Right cardiac atrium (tissue), 5 donors: Measurements from ENCODE around the gene NEU2. TPM values are rescaled to one million over a fixed set of nuclear protein-coding genes. Genes with fewer than 3 reads are reported as not detected.
A peak's percentile ranks its signal among the peaks of the same experiment; 100 is the strongest.

Source experiments
- ATAC-seq, 2 donors: fragments of 200-7000 bp; cut with Tn5 transposase; one replicate each; pipeline versions ENCODE4 v1.8.0 to v1.9.1; 2020; ENCODE audit warnings: moderate library complexity in 2 of 2, mild to moderate bottlenecking in 1 of 2
- DNase-seq, 3 donors: peaks; one replicate each; pipeline ENCODE4 v3.0.0-alpha.2; 2020
- H3K27ac ChIP-seq: one replicate; pipeline ENCODE4 v1.5.1; 2013; ENCODE audit warnings: mild to moderate bottlenecking, low read length, control low read depth, moderate library complexity
- H3K27me3 ChIP-seq: one replicate; pipeline ENCODE4 v1.6.1; 2013; ENCODE audit not compliant: control insufficient read depth, insufficient read depth
- H3K4me1 ChIP-seq: one replicate; pipeline ENCODE4 v1.6.1; 2013; ENCODE audit warnings: low read length; ENCODE audit not compliant: control insufficient read depth, insufficient read depth
- H3K4me3 ChIP-seq: one replicate; pipeline ENCODE4 v1.5.1; 2013; ENCODE audit warnings: low read length, control low read depth
- H3K9me3 ChIP-seq: one replicate; pipeline ENCODE4 v1.6.1; 2013; ENCODE audit warnings: low read length; ENCODE audit not compliant: control insufficient read depth
- WGBS: extraction: QIAGEN DNeasy Blood & Tissue Kit; methylation state at CpG from one replicate; pipeline ENCODE4 v1.1.7; 2013; 5-methylcytosine and 5-hydroxymethylcytosine counted together
- intact Hi-C, 4 donors: fragments of 100-400 bp; cut with DNase I; formaldehyde crosslinking; loops; one replicate each; pipeline versions ENCODE4 v1.11.0 to v1.14.0; 2022 to 2023
- polyA plus RNA-seq: library from polyadenylated mRNA; stranded (reverse); fragments of 200-250 nt; gene quantifications from one replicate; pipeline ENCODE4 v1.2.3, GENCODE V29; 2013
- total RNA-seq, 4 donors: library from RNA; stranded (reverse); fragmentation: NEBNext Ultra II Directional; extraction: Animal tissue kit (Norgen Biotek cat#: 25700); gene quantifications; one replicate each; pipeline ENCODE4 v1.2.1, GENCODE V29; 2021
- donor health status: healthy with polysubstance abuse.
- donor health status: DM: no; HTN: yes; CAD: no.
- donor health status: DM: no; HTN: no; CAD: no.
- donor health status: DM: no; HTN: yes; CAD: no; lungs with severe emphysema.
- donor health status: DM: yes; HTN: yes; CAD: no.

The NEU2 gene
- total and polyA plus RNA-seq, 5 donors = not detected

- DNase-seq = no peak
- no peak overlapping the region for H3K27ac ChIP-seq
- ATAC-seq = no peak
- no peak overlapping the region for H3K4me3 ChIP-seq
- no peaks in the 10 kb centered on the region for H3K4me1 ChIP-seq
- H3K27me3 ChIP-seq = no peaks in the 10 kb centered on the region
- 91% methylated on average over 20 of the region's 20 CpGs for WGBS
- intact Hi-C loops = no loop called here
- H3K9me3 ChIP-seq = no peaks in the 10 kb centered on the region
Observed at GRCh38 chr2:233000886-233001750, 31.4 kb upstream of the NEU2 start.

GRCh38 chr2:233002829-233003657 lies 29.4 kb upstream of the NEU2 start:
- ATAC-seq (no peak), DNase-seq (no peak)
- H3K27me3 ChIP-seq = no peaks in the 10 kb centered on the region
- no peak overlapping the region for H3K4me3 ChIP-seq
- H3K27ac ChIP-seq = no peak overlapping the region
- H3K4me1 ChIP-seq = no peaks in the 10 kb centered on the region
- WGBS = 83% methylated on average over 19 of the region's 19 CpGs
- H3K9me3 ChIP-seq = no peaks in the 10 kb centered on the region
- intact Hi-C loops = no loop called here

- Histone ChIP-seq H3K4me1 (no peaks in the 10 kb centered on the region), H3K9me3 (no peaks in the 10 kb centered on the region), H3K27ac (no peak overlapping the region), H3K27me3 (no peaks in the 10 kb centered on the region), H3K4me3 (no peak overlapping the region)
- intact Hi-C loops = no loop called here
- 80% methylated on average over 9 of the region's 9 CpGs for WGBS
- ATAC-seq (no peak), DNase-seq (no peak)
Observed at GRCh38 chr2:233003658-233004555, 28.6 kb upstream of the NEU2 start.

- intact Hi-C loops = no loop called here
- Histone ChIP-seq H3K4me1 (no peaks in the 10 kb centered on the region), H3K27me3 (no peaks in the 10 kb centered on the region), H3K4me3 (no peak overlapping the region), H3K27ac (no peak overlapping the region), H3K9me3 (no peaks in the 10 kb centered on the region)
- DNase-seq (no peak), ATAC-seq (no peak)
- WGBS = 95% methylated on average over 6 of the region's 6 CpGs
Observed at GRCh38 chr2:233005096-233005495, 27.4 kb upstream of the NEU2 start.

DNA sequence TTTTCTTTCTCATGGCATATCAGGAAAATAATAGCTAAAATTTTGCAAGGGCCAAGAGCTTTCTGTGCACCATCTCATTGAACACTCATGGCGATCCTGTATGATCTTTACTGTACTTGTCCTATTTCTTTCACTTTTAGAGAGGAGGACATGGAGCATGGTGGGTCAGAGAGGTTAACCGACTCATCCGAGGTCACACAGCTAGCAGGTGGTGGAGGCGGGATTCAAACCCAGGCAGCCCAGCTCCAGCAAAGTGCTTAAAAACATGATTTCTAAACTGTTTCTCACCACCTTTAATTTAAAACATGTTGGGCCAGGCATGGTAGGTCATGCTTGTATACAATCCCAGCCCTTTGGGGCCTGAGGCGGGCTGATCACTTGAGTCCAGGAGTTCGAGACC lies 25.8 kb upstream of the NEU2 start:
- Histone ChIP-seq H3K27me3 (no peaks in the 10 kb centered on the region), H3K4me1 (no peaks in the 10 kb centered on the region), H3K27ac (no peak overlapping the region), H3K9me3 (no peaks in the 10 kb centered on the region), H3K4me3 (no peak overlapping the region)
- WGBS = 94% methylated on average over 6 of the region's 6 CpGs
- DNase-seq (no peak), ATAC-seq (no peak)
- intact Hi-C loops = no loop called here

GRCh38 chr2:233007270-233007669 lies 25.2 kb upstream of the NEU2 start:
- DNase-seq (no peak), ATAC-seq (no peak)
- Histone ChIP-seq H3K27me3 (no peaks in the 10 kb centered on the region), H3K9me3 (no peaks in the 10 kb centered on the region), H3K4me3 (no peak overlapping the region), H3K27ac (no peak overlapping the region), H3K4me1 (no peaks in the 10 kb centered on the region)
- intact Hi-C loops = no loop called here
- WGBS = 80% methylated on average over 7 of the region's 7 CpGs

- 46% methylated on average over 3 of the region's 3 CpGs for WGBS
- Histone ChIP-seq H3K27me3 (no peaks in the 10 kb centered on the region), H3K27ac (no peak overlapping the region), H3K9me3 (no peaks in the 10 kb centered on the region), H3K4me3 (no peak overlapping the region), H3K4me1 (no peaks in the 10 kb centered on the region)
- ATAC-seq = no peak
- intact Hi-C loops = no loop called here
- peak in 1 of 3 donors; percentile 65 for DNase-seq
Observed at GRCh38 chr2:233007739-233008138, 24.7 kb upstream of the NEU2 start.

DNA sequence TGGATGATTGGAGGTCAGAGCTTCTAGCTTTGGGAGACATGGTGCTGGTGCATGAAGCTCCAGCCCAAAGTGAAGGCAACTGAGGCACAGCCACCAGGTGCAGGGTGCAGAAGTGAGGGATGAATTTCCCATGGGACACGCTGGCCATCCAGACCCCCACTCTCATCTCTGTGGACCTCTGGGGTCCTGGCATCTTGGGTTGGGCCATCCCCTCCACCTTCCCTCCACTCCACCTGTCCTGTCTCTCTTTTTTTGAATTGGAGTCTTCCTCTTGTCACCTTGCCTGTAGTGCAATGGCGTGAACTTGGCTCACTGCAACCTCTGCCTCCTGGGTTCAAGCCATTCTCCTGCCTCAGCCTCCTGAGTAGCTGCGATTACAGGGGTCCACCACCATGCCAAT lies 22.8 kb upstream of the NEU2 start:
- Histone ChIP-seq H3K9me3 (no peaks in the 10 kb centered on the region), H3K4me1 (no peaks in the 10 kb centered on the region), H3K27ac (no peak overlapping the region), H3K27me3 (no peaks in the 10 kb centered on the region), H3K4me3 (no peak overlapping the region)
- intact Hi-C loops = no loop called here
- WGBS = 95% methylated on average over 3 of the region's 3 CpGs
- no peak for DNase-seq
- no peak for ATAC-seq

DNA sequence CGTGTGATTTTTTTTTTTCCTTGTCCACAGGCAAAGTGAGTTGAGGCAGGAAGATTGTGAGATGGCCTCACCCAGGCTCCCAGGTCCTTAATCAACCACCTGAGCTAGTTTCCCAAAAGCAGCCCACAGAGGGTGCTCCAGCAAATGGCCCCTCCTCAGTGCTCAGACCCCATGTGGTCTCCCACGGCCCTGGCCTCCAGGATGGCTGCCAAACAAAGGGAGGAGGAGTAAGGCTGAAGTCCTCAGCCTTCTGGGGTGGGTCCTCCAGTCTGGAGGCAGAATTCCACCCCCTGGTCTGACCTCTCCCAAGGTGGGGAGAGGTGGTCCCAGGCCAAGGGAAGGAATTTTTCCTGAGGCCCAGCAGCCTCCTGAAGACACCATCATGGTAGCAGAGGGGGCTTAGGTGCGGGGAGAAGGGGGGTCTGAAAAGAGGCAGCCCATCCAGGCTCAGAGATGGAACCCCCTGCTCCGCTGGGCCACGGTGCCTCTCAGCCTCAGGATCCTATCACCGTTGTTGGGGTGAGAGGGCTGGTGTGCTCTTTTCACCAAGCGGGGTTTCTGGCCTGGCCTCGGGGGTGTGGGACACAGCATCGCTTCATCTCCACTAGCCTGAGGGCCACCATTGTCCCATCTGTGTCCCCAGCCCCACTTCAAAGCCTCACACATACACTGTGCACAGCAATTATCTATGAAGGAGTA lies 21.8 kb upstream of the NEU2 start:
- Histone ChIP-seq H3K9me3 (no peaks in the 10 kb centered on the region), H3K27me3 (no peaks in the 10 kb centered on the region), H3K4me1 (no peaks in the 10 kb centered on the region), H3K4me3 (no peak overlapping the region), H3K27ac (no peak overlapping the region)
- ATAC-seq = no peak
- DNase-seq = no peak
- intact Hi-C loops = no loop called here
- 88% methylated on average over 9 of the region's 9 CpGs for WGBS

DNA sequence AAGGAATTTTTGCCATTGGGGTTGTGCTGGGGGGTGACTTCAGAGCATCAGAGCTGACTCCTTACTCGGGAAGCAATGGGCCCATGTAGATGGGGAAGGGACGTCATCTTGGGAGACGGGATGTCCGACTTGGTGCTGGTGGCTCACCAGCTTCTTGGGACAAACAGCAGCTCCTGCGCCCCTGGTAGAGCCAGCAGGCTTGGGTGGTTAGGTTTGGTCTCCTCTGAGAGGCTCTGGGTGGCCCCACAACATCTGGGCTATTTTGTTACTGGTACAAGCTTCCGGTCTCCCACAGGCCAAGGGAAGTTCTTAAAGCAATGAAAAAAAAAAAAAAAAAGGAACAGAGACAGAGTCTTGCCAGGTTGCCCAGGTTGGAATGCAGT lies 21.2 kb upstream of the NEU2 start:
- no peaks in the 10 kb centered on the region for H3K4me1 ChIP-seq
- H3K9me3 ChIP-seq = no peaks in the 10 kb centered on the region
- DNase-seq (no peak), ATAC-seq (no peak)
- H3K27ac ChIP-seq = no peak overlapping the region
- no peak overlapping the region for H3K4me3 ChIP-seq
- no peaks in the 10 kb centered on the region for H3K27me3 ChIP-seq
- WGBS = 93% methylated on average over 6 of the region's 6 CpGs
- intact Hi-C loops = no loop called here
